ENCODE measurements around the gene NGFR. TPM values are rescaled to one million over a fixed set of nuclear protein-coding genes. Genes with fewer than 3 reads are reported as not detected.

NGFR gene
- total RNA-seq, 1 experiment from 2014 or later = 11.3 TPM

DNA sequence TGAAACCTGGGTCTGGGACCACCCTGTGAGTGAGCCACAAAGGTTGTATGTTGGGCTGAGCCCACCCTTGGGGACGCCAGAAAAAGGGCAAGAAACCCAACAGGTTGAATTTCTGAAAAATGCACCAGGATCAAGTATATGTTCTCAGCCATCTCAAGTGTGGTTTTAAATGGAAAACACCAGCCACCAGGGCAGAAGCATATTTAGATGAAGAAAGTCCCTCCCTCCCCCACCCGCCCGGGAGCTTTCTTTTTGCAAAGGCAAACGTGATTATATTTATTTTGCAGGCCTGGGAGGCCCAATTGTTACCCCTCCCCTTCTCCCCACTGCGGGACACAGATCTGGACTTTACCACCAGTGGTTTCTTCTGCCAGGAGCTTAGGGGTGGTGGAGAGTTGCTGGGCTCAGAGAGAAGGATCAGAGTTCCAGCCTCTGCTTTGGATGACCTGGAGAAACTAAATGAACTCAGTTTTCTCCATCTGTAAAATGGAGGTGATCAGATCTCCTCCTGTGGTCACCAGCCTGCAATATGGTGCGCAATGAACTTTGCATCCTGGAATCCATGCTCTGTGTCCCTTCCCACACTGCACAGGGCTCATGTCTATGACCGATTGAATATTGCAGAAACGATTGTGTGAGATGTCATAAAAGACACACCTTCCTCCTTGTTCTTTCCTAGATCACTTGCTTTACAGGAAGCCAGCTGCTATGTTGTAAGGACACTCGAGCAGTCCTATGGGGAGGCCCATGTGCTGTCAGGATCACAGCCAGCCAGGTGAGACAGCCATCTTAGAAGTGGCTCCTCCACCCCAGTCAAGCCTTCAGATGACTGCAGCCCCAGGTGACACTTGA, 21.0 kb upstream of the NGFR start:
- peaks cover 16% of the 10 kb centered on the region for H3K9me3 Mint-ChIP-seq
- ATAC-seq (no peak), DNase-seq (ENCODE audit: low spot score) (no peak)
- H3K4me1 Mint-ChIP-seq = peaks cover 37% of the 10 kb centered on the region
- TF ChIP-seq, protein P1, sequence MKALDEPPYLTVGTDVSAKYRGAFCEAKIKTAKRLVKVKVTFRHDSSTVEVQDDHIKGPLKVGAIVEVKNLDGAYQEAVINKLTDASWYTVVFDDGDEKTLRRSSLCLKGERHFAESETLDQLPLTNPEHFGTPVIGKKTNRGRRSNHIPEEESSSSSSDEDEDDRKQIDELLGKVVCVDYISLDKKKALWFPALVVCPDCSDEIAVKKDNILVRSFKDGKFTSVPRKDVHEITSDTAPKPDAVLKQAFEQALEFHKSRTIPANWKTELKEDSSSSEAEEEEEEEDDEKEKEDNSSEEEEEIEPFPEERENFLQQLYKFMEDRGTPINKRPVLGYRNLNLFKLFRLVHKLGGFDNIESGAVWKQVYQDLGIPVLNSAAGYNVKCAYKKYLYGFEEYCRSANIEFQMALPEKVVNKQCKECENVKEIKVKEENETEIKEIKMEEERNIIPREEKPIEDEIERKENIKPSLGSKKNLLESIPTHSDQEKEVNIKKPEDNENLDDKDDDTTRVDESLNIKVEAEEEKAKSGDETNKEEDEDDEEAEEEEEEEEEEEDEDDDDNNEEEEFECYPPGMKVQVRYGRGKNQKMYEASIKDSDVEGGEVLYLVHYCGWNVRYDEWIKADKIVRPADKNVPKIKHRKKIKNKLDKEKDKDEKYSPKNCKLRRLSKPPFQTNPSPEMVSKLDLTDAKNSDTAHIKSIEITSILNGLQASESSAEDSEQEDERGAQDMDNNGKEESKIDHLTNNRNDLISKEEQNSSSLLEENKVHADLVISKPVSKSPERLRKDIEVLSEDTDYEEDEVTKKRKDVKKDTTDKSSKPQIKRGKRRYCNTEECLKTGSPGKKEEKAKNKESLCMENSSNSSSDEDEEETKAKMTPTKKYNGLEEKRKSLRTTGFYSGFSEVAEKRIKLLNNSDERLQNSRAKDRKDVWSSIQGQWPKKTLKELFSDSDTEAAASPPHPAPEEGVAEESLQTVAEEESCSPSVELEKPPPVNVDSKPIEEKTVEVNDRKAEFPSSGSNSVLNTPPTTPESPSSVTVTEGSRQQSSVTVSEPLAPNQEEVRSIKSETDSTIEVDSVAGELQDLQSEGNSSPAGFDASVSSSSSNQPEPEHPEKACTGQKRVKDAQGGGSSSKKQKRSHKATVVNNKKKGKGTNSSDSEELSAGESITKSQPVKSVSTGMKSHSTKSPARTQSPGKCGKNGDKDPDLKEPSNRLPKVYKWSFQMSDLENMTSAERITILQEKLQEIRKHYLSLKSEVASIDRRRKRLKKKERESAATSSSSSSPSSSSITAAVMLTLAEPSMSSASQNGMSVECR (CRISPR knock-in tag; IDR thresholded peaks at IDR 0.05; ENCODE audit: borderline replicate concordance) = no peak
- TF ChIP-seq, protein P2, sequence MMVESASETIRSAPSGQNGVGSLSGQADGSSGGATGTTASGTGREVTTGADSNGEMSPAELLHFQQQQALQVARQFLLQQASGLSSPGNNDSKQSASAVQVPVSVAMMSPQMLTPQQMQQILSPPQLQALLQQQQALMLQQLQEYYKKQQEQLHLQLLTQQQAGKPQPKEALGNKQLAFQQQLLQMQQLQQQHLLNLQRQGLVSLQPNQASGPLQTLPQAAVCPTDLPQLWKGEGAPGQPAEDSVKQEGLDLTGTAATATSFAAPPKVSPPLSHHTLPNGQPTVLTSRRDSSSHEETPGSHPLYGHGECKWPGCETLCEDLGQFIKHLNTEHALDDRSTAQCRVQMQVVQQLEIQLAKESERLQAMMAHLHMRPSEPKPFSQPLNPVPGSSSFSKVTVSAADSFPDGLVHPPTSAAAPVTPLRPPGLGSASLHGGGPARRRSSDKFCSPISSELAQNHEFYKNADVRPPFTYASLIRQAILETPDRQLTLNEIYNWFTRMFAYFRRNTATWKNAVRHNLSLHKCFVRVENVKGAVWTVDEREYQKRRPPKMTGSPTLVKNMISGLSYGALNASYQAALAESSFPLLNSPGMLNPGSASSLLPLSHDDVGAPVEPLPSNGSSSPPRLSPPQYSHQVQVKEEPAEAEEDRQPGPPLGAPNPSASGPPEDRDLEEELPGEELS (CRISPR knock-in tag; IDR thresholded peaks at IDR 0.05) = no peak
- TF ChIP-seq, protein P3, sequence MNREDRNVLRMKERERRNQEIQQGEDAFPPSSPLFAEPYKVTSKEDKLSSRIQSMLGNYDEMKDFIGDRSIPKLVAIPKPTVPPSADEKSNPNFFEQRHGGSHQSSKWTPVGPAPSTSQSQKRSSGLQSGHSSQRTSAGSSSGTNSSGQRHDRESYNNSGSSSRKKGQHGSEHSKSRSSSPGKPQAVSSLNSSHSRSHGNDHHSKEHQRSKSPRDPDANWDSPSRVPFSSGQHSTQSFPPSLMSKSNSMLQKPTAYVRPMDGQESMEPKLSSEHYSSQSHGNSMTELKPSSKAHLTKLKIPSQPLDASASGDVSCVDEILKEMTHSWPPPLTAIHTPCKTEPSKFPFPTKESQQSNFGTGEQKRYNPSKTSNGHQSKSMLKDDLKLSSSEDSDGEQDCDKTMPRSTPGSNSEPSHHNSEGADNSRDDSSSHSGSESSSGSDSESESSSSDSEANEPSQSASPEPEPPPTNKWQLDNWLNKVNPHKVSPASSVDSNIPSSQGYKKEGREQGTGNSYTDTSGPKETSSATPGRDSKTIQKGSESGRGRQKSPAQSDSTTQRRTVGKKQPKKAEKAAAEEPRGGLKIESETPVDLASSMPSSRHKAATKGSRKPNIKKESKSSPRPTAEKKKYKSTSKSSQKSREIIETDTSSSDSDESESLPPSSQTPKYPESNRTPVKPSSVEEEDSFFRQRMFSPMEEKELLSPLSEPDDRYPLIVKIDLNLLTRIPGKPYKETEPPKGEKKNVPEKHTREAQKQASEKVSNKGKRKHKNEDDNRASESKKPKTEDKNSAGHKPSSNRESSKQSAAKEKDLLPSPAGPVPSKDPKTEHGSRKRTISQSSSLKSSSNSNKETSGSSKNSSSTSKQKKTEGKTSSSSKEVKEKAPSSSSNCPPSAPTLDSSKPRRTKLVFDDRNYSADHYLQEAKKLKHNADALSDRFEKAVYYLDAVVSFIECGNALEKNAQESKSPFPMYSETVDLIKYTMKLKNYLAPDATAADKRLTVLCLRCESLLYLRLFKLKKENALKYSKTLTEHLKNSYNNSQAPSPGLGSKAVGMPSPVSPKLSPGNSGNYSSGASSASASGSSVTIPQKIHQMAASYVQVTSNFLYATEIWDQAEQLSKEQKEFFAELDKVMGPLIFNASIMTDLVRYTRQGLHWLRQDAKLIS (CRISPR knock-in tag; IDR thresholded peaks at IDR 0.05; ENCODE audit: borderline replicate concordance) = no peak
- TF ChIP-seq, protein P4, sequence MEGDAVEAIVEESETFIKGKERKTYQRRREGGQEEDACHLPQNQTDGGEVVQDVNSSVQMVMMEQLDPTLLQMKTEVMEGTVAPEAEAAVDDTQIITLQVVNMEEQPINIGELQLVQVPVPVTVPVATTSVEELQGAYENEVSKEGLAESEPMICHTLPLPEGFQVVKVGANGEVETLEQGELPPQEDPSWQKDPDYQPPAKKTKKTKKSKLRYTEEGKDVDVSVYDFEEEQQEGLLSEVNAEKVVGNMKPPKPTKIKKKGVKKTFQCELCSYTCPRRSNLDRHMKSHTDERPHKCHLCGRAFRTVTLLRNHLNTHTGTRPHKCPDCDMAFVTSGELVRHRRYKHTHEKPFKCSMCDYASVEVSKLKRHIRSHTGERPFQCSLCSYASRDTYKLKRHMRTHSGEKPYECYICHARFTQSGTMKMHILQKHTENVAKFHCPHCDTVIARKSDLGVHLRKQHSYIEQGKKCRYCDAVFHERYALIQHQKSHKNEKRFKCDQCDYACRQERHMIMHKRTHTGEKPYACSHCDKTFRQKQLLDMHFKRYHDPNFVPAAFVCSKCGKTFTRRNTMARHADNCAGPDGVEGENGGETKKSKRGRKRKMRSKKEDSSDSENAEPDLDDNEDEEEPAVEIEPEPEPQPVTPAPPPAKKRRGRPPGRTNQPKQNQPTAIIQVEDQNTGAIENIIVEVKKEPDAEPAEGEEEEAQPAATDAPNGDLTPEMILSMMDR (IDR thresholded peaks at IDR 0.05) = no peak
- TF ChIP-seq ZNF396 (CRISPR knock-in tag; IDR thresholded peaks at IDR 0.05; ENCODE audit: borderline replicate concordance) = no peak
- TF ChIP-seq ETV6 (CRISPR knock-in tag; IDR thresholded peaks at IDR 0.05) = no peak
- TF ChIP-seq, protein P5, sequence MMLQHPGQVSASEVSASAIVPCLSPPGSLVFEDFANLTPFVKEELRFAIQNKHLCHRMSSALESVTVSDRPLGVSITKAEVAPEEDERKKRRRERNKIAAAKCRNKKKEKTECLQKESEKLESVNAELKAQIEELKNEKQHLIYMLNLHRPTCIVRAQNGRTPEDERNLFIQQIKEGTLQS (CRISPR knock-in tag; conservative IDR thresholded peaks at IDR 0.05) = no peak
- TF ChIP-seq FOXP1 (CRISPR knock-in tag; IDR thresholded peaks at IDR 0.05; ENCODE audit: borderline replicate concordance) = no peak
- TF ChIP-seq TCF7 (CRISPR knock-in tag; IDR thresholded peaks at IDR 0.05; ENCODE audit: low read depth) = no peak
- no peak for TF ChIP-seq ATF1 (CRISPR knock-in tag; IDR thresholded peaks at IDR 0.05)
- TF ChIP-seq MYBL2 (CRISPR knock-in tag; IDR thresholded peaks at IDR 0.05) = no peak
- TF ChIP-seq, protein P6, sequence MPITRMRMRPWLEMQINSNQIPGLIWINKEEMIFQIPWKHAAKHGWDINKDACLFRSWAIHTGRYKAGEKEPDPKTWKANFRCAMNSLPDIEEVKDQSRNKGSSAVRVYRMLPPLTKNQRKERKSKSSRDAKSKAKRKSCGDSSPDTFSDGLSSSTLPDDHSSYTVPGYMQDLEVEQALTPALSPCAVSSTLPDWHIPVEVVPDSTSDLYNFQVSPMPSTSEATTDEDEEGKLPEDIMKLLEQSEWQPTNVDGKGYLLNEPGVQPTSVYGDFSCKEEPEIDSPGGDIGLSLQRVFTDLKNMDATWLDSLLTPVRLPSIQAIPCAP (CRISPR knock-in tag; IDR thresholded peaks at IDR 0.05) = no peak
- TF ChIP-seq, protein P7, sequence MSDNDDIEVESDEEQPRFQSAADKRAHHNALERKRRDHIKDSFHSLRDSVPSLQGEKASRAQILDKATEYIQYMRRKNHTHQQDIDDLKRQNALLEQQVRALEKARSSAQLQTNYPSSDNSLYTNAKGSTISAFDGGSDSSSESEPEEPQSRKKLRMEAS (CRISPR knock-in tag; IDR thresholded peaks at IDR 0.05) = no peak
- TF ChIP-seq, protein P8, sequence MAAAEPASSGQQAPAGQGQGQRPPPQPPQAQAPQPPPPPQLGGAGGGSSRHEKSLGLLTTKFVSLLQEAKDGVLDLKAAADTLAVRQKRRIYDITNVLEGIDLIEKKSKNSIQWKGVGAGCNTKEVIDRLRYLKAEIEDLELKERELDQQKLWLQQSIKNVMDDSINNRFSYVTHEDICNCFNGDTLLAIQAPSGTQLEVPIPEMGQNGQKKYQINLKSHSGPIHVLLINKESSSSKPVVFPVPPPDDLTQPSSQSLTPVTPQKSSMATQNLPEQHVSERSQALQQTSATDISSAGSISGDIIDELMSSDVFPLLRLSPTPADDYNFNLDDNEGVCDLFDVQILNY (CRISPR knock-in tag; IDR thresholded peaks at IDR 0.05) = no peak
- ChIA-PET CTCF (interaction anchor here (1.9 kb wide), 1 partner anchor 82 kb away, joined by 4 read pairs; no protein-coding TSS in a partner anchor), POLR2A (interaction anchor here (0.6 kb wide), 2 partner anchors 13 to 669 kb away, joined by 3 to 5 read pairs; no protein-coding TSS in a partner anchor)
- H3K36me3 Mint-ChIP-seq = no peaks in the 10 kb centered on the region; the same call in 1 of the 2 replicates
- H3K27ac Mint-ChIP-seq = no peak overlapping the region
- no peak overlapping the region for H3K4me3 Mint-ChIP-seq
- peaks cover 62% of the 10 kb centered on the region for H3K27me3 Mint-ChIP-seq (ENCODE audit: low read depth)

Data from WTC11 (cell line).